HEK293T (cell line): ENCODE measurements around the gene BCL7A.

ENCODE experiments used
- CTCF ChIA-PET: fragments of 350-600 bp; formaldehyde crosslinking; extraction: SDS; loops from one replicate; lab custom pipeline; 2021; ENCODE audit warnings: antibody characterized with exemption, inconsistent platforms; lab: Yijun Ruan, JAX
- POLR2A ChIA-PET: fragments of 350-600 bp; formaldehyde crosslinking; extraction: SDS; loops from one replicate; lab custom pipeline; 2020; ENCODE audit warnings: antibody characterized with exemption, inconsistent platforms; lab: Yijun Ruan, JAX
- DNase-seq: peaks from one replicate; pipeline ENCODE4 v3.0.0; 2012; ENCODE audit warnings: mixed read lengths; ENCODE audit errors: extremely low spot score
- ARNT ChIP-seq: fragments of 450-650 bp; IDR thresholded peaks from 2 replicates; pipeline ENCODE4 v1.6.1; 2017; ENCODE audit warnings: mild to moderate bottlenecking
- BHLHE40 ChIP-seq: fragments of 450-650 bp; IDR thresholded peaks from 2 replicates; pipeline ENCODE4 v1.6.1; 2016; ENCODE audit warnings: mild to moderate bottlenecking, moderate library complexity, borderline replicate concordance
- CTBP1 ChIP-seq: fragments of 450-650 bp; IDR thresholded peaks from 2 replicates; pipeline ENCODE4 v1.6.1; 2016; ENCODE audit warnings: borderline replicate concordance
- ELF4 ChIP-seq: fragments of 450-650 bp; IDR thresholded peaks from 2 replicates; pipeline ENCODE4 v1.6.1; 2017; ENCODE audit warnings: antibody characterized with exemption
- FOXA1 ChIP-seq: fragments of 450-650 bp; IDR thresholded peaks from 2 replicates; pipeline ENCODE4 v1.6.1; 2016; ENCODE audit warnings: mild to moderate bottlenecking
- FOXK2 ChIP-seq: fragments of 450-650 bp; IDR thresholded peaks from 2 replicates; pipeline ENCODE4 v1.6.1; 2016; ENCODE audit warnings: mild to moderate bottlenecking
- FOXM1 ChIP-seq: fragments of 450-650 bp; IDR thresholded peaks from 2 replicates; pipeline ENCODE4 v1.6.1; 2017; ENCODE audit warnings: mild to moderate bottlenecking, borderline replicate concordance
- HDGF ChIP-seq: fragments of 450-650 bp; IDR thresholded peaks from 2 replicates; pipeline ENCODE4 v1.6.1; 2017; ENCODE audit warnings: antibody characterized with exemption, borderline replicate concordance
- L3MBTL2 ChIP-seq: fragments of 450-650 bp; conservative IDR thresholded peaks from 2 replicates; pipeline ENCODE4 v1.6.1; 2016; ENCODE audit warnings: mild to moderate bottlenecking
- LEF1 ChIP-seq: fragments of 450-650 bp; IDR thresholded peaks from 2 replicates; pipeline ENCODE4 v1.6.1; 2017; ENCODE audit warnings: mild to moderate bottlenecking, borderline replicate concordance
- NFRKB ChIP-seq: fragments of 450-650 bp; IDR thresholded peaks from 2 replicates; pipeline ENCODE4 v1.6.1; 2016; ENCODE audit warnings: mild to moderate bottlenecking, moderate library complexity
- PKNOX1 ChIP-seq: fragments of 450-650 bp; IDR thresholded peaks from 2 replicates; pipeline ENCODE4 v1.6.1; 2016
- SP1 ChIP-seq: fragments of 450-650 bp; IDR thresholded peaks from 2 replicates; pipeline ENCODE4 v1.6.1; 2017
- SUZ12 ChIP-seq: fragments of 450-650 bp; IDR thresholded peaks from 2 replicates; pipeline ENCODE4 v1.6.1; 2016; ENCODE audit warnings: mild to moderate bottlenecking
- TARDBP ChIP-seq: fragments of 450-650 bp; IDR thresholded peaks from 2 replicates; pipeline ENCODE4 v1.6.1; 2016
- ZNF384 ChIP-seq: fragments of 450-650 bp; IDR thresholded peaks from 2 replicates; pipeline ENCODE4 v1.6.1; 2016

The BCL7A gene

GRCh38 chr12:122073815-122074214 is 52.1 kb downstream of the BCL7A start:
- TF ChIP-seq SP1 (no peak), TARDBP (no peak), FOXK2 (no peak), ZNF384 (no peak), CTBP1 (no peak), HDGF (no peak), PKNOX1 (no peak), ELF4 (no peak), BHLHE40 (no peak), LEF1 (no peak), NFRKB (no peak), FOXM1 (no peak), L3MBTL2 (no peak)
- ChIA-PET POLR2A (interaction anchor here (1.0 kb wide), 1 partner anchor 15 kb away, joined by 3 read pairs; no protein-coding TSS in a partner anchor), CTCF (no interaction called here)
- DNase-seq = no peak

- DNase-seq = no peak
- POLR2A ChIA-PET = interaction anchor here (0.7 to 1.3 kb wide), 2 partner anchors 14 to 122 kb away, joined by 3 read pairs; no protein-coding TSS in a partner anchor
- CTCF ChIA-PET = no interaction called here
- TF ChIP-seq ARNT (no peak), ZNF384 (0 out of 2 replicates have a peak, but pooled peaks have one; percentile 26)
Measured at GRCh38 chr12:122076743-122077495, 55.2 kb downstream of the BCL7A start.

GRCh38 chr12:122078141-122079032 is 56.7 kb downstream of the BCL7A start, which contains the start of gene MLXIP:
Gene MLXIP (plus strand): TSS chr12:122078756. CDS start chr12:122078854, 98 bp downstream.
- DNase-seq = peak; percentile 95
- CTCF ChIA-PET = interaction anchor here (1.2 kb wide), 1 partner anchor 24 kb away, joined by 3 read pairs; no protein-coding TSS in a partner anchor
- TF ChIP-seq CTBP1 (no peak), FOXA1 (no peak), HDGF (0 out of 2 replicates have a peak, but pooled peaks have one; percentile 38), LEF1 (no peak; the same call in 1 of the 2 replicates), FOXK2 (no peak), ARNT (no peak), PKNOX1 (peak; percentile 28; the same call in 1 of the 2 replicates), L3MBTL2 (peak; percentile 82), FOXM1 (0 out of 2 replicates have a peak, but pooled peaks have one; percentile 15), ZNF384 (peak; percentile 97)
- POLR2A ChIA-PET = interaction anchor here (0.8 to 2.2 kb wide), 9 partner anchors 10 to 290 kb away, joined by 3 to 14 read pairs (median 4); no protein-coding TSS in a partner anchor

- DNase-seq = no peak
- ChIA-PET CTCF (no interaction called here), POLR2A (interaction anchor here (1.3 to 2.2 kb wide), 5 partner anchors 10 to 19 kb away, joined by 4 to 14 read pairs (median 7); no protein-coding TSS in a partner anchor)
- TF ChIP-seq SUZ12 = no peak
- TF ChIP-seq L3MBTL2 = peak; percentile 80
Measured at GRCh38 chr12:122079033-122079531, 57.4 kb downstream of the BCL7A start.

- TF ChIP-seq FOXK2 = no peak
- ChIA-PET CTCF (interaction anchor here (0.9 kb wide), 1 partner anchor 18 kb away, joined by 3 read pairs; no protein-coding TSS in a partner anchor), POLR2A (interaction anchor here (1.8 to 2.2 kb wide), 3 partner anchors 9 to 14 kb away, joined by 4 to 14 read pairs (median 7); no protein-coding TSS in a partner anchor)
- DNase-seq = no peak
Measured at GRCh38 chr12:122079532-122080081, 57.9 kb downstream of the BCL7A start.
